Stimulated activated CD4-positive, alpha-beta T cell treated with anti-CD3 and anti-CD28 coated beads, Interleukin-1b, Interleukin-23, amount 100 ng/mL, for 24 hours (primary cell): ENCODE measurements around the gene EPHB4.
"Not testable (repeated sequence)": the region's sequence is repeated elsewhere in the genome, so short reads cannot be mapped to it uniquely, and the experiment has no call there.

Experiments used
- DNase-seq, 4 experiments: peaks; one replicate each; pipeline ENCODE4 v3.0.0-alpha.2; 2020; ENCODE audit warnings: low read depth in 4 of 4, low spot score in 1 of 4

EPHB4 gene

GRCh38 chr7:100791881-100792666, 35.2 kb downstream of the EPHB4 start:
- DNase-seq, result no peak

DNA sequence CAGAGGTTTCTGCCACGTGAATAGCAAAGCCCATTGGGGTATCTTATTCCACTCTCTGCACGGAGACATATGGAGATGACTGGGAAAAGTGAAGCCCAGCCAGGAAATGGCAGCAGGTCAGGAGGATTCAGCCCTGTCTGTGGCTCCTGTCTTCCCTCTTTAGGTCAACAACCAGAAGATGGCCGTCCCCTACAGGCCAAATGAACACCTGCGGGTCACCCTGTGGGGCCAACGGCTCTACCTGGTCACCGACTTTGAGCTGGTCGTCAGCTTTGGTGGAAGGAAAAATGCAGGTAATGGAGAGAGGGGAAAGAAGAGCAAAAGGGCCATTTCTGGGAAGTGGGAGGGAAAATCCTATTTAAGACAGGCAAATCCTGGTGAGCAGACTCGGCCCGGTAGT, 38.3 kb downstream of the EPHB4 start:
- DNase-seq, result no peak

GRCh38 chr7:100786323-100786722, 41.0 kb downstream of the EPHB4 start:
- DNase-seq, result no peak

DNA sequence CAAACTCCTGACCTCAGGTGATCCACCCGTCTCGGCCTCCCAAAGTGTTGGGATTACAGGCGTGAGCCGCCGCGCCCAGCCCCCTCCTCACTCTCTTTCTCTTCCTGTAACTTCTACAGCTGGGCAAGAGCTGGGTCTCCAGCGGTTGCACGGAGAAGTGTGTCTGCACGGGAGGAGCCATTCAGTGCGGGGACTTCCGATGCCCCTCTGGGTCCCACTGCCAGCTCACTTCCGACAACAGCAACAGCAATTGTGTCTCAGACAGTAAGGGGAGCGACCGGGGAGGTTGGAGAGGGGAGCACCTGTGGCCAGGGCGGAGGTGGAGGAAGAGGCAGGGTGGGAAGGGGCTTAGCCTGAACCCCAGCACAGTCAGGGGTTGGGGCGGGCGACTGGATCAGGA, 41.4 kb downstream of the EPHB4 start:
- no peak for DNase-seq

DNA sequence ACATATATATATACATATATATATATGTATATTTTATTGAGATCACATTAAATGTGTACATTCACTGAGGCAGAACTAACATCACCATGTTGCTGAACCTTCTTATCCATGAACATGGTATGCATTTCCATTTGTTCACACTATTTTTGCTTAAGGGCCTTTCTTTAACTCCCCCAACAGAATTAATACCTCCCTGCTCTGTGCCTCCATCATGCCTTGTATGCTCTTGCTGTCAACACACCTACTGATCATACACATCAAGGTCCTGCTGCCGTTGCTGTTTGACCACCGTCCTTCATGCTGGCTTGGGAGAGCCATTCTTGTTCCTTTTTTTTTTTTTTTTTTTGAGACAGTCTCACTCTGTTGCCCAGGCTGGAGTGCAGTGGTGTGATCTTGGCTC, 43.5 kb downstream of the EPHB4 start:
- no peak for DNase-seq

DNA sequence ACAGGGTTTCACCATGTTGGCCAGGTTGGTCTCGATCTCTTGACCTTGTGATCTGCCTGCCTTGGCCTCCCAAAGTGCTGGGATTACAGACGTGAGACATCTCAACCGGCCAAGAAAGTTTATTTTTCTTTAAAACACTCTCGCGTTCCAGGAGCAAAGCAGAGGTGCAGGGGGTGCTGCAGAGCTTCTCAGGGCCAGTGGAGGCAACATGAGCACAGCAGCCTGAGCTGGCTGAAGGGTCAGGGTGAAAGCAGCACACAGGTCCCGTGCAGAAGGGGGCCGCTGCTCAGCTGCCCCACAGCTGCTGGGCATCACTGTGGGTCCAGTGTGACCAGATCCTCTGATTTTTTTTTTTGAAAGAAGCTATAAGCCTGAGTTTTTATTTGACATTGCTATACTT, 46.1 kb downstream of the EPHB4 start:
- DNase-seq, result no peak

- DNase-seq, result no peak
Measured at GRCh38 chr7:100779359-100779758, 48.0 kb downstream of the EPHB4 start.

DNA sequence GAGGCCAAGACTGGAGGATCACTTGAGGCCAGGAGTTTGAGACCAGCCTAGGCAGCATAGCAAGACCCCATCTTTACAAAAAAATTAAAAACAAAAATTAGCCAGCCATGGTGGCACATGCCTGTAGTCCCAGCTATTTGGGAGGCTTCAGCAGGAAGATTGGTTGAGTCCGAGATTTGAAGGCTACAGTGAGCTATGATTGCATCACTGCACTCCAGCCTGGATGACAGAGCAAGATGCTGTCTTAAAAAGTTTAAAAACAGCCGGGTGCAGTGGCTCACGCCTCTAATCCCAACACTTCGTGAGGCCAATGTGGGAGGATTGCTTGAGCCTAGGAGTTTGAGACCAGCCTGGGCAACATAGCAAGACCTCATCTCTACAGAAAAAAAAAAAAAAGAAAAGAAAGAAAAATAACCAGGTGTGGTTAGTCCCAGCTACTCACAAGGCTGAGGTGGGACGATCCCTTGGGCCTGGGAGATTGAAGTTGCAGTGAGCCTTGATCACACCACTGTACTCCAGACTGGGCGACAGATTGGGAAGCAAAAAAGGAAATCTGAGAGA, 49.2 kb downstream of the EPHB4 start:
- DNase-seq, result no peak

GRCh38 chr7:100773491-100773890, 53.8 kb downstream of the EPHB4 start:
- no peak for DNase-seq

GRCh38 chr7:100768784-100769183, 58.5 kb downstream of the EPHB4 start:
- DNase-seq, result no peak

DNA sequence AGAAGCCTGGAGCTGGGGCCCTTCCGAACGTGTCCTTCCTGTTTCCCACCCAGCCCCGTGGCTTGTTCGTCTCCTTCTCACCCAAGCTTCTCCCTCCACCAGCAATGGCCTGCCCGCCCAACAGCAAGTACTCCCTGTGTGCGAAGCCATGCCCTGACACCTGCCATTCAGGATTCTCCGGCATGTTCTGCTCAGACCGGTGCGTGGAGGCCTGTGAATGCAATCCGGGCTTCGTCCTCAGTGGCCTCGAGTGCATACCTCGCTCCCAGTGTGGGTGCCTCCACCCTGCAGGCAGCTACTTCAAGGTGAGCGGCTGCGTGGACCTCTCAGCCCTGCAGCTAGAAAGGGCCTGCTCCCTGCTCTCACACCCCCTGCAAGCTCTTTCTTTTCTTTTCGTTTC, 62.1 kb downstream of the EPHB4 start:
- DNase-seq, result no peak

GRCh38 chr7:100764841-100765240, 62.5 kb downstream of the EPHB4 start:
- no peak for DNase-seq

GRCh38 chr7:100763556-100764140, 63.7 kb downstream of the EPHB4 start:
- no peak for DNase-seq

- DNase-seq, result not testable (repeated sequence)
Measured at GRCh38 chr7:100762841-100763240, 64.5 kb downstream of the EPHB4 start.

GRCh38 chr7:100759357-100760171, 67.8 kb downstream of the EPHB4 start:
- DNase-seq, result no peak

DNA sequence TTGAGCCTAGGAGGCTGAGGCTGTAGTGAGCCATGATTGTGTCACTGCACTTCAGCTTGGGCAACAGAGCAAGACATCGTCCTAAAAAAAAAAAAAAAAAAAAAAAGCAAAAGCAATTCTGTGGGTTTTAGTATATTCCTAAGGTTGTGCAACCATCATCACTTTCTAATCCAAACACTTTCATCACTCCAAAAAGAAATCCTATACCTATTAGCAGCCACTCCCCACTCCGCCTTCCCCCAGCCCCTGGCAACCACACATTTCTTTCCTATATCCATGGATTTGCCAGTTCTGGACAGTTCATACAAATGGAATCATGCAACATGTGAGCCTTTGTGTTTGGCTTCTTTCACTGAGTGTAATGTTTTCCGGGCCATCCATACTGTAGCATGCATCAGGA, 73.6 kb downstream of the EPHB4 start:
- no peak for DNase-seq

- no peak for DNase-seq
Measured at GRCh38 chr7:100752994-100753393, 74.3 kb downstream of the EPHB4 start.
